GM19397 (cell line): Measurements from ENCODE around the gene TIAM1.

Experiments
- ATAC-seq: cut with Tn5 transposase; IDR thresholded peaks from one replicate; pipeline ENCODE4 v1.9.1; 2021; ENCODE audit warnings: mild to moderate bottlenecking, moderate library complexity; ENCODE audit not compliant: unreplicated experiment

Gene TIAM1

GRCh38 chr21:31335957-31336738 is 7.9 kb downstream of the TIAM1 start:
- ATAC-seq = no peak

- ATAC-seq = no peak
Measured at GRCh38 chr21:31334648-31335121, 9.4 kb downstream of the TIAM1 start.

GRCh38 chr21:31332525-31332924 is 11.5 kb downstream of the TIAM1 start:
- no peak for ATAC-seq

- no peak for ATAC-seq
Measured at GRCh38 chr21:31331231-31331630, 12.8 kb downstream of the TIAM1 start.

- no peak for ATAC-seq
Measured at GRCh38 chr21:31330144-31330483, 13.9 kb downstream of the TIAM1 start.

GRCh38 chr21:31329456-31330143 is 14.5 kb downstream of the TIAM1 start:
- ATAC-seq = no peak

- ATAC-seq = peak; percentile 96
Measured at GRCh38 chr21:31326522-31327242, 17.4 kb downstream of the TIAM1 start.

- no peak for ATAC-seq
Measured at GRCh38 chr21:31318971-31319370, 25.1 kb downstream of the TIAM1 start.

GRCh38 chr21:31317688-31318087 is 26.4 kb downstream of the TIAM1 start:
- no peak for ATAC-seq

- ATAC-seq = no peak
Measured at GRCh38 chr21:31316488-31317169, 27.4 kb downstream of the TIAM1 start.

GRCh38 chr21:31316072-31316471 is 28.0 kb downstream of the TIAM1 start:
- no peak for ATAC-seq

- ATAC-seq = no peak
Measured at GRCh38 chr21:31310750-31311149, 33.3 kb downstream of the TIAM1 start.

- no peak for ATAC-seq
Measured at GRCh38 chr21:31308584-31308983, 35.5 kb downstream of the TIAM1 start.

- ATAC-seq = no peak
Measured at GRCh38 chr21:31305888-31306287, 38.2 kb downstream of the TIAM1 start.

- ATAC-seq = peak; percentile 66
Measured at GRCh38 chr21:31299291-31300147, 44.5 kb downstream of the TIAM1 start.

- ATAC-seq = no peak
Measured at GRCh38 chr21:31298618-31299269, 45.3 kb downstream of the TIAM1 start.

- ATAC-seq = no peak
Measured at GRCh38 chr21:31297806-31298205, 46.3 kb downstream of the TIAM1 start.

GRCh38 chr21:31295676-31296075 is 48.4 kb downstream of the TIAM1 start:
- no peak for ATAC-seq

GRCh38 chr21:31294691-31295090 is 49.4 kb downstream of the TIAM1 start:
- ATAC-seq = no peak

GRCh38 chr21:31293986-31294385 is 50.1 kb downstream of the TIAM1 start:
- ATAC-seq = no peak
